ENCODE data around the gene TECR.
"Not testable (repeated sequence)": the region's sequence is repeated elsewhere in the genome, so short reads cannot be mapped to it uniquely, and the experiment has no call there.

Gene TECR

GRCh38 chr19:14540741-14541525 lies 11.5 kb downstream of the TECR start:
- no peak overlapping the region for H3K4me3 ChIP-seq (ENCODE audit: low read length, poor library complexity, severe bottlenecking)
- H3K4me2 ChIP-seq (ENCODE audit: low read depth, low read length, poor library complexity, severe bottlenecking): no peak overlapping the region
- no peak overlapping the region for H3K9ac ChIP-seq (ENCODE audit: low read depth, low read length, poor library complexity, severe bottlenecking)
- H4K20me1 ChIP-seq (ENCODE audit: insufficient read depth, low read length, poor library complexity, severe bottlenecking): peaks cover 10% of the 10 kb centered on the region
- H3K4me1 ChIP-seq (ENCODE audit: insufficient read depth, low read length, poor library complexity, severe bottlenecking): no peaks in the 10 kb centered on the region
- no peaks in the 10 kb centered on the region for H3K9me3 ChIP-seq (ENCODE audit: insufficient read depth, low read depth, low read length)
- TF ChIP-seq EZH2phosphoT487 (IDR thresholded peaks at IDR 0.05; ENCODE audit: borderline replicate concordance) (no peak), CTCF (conservative IDR thresholded peaks at IDR 0.05; ENCODE audit: low read length) (no peak)
- no peaks in the 10 kb centered on the region for H3F3A ChIP-seq (ENCODE audit: low read depth)
- H3K36me3 ChIP-seq (ENCODE audit: insufficient read depth, low read length): no peaks in the 10 kb centered on the region
- H3K27me3 ChIP-seq (ENCODE audit: insufficient read depth, low read length, poor library complexity, severe bottlenecking): no peaks in the 10 kb centered on the region
- H3K9me2 ChIP-seq (replicated peaks; ENCODE audit: low read depth, low read length): no peaks in the 10 kb centered on the region
- peaks cover 49% of the 10 kb centered on the region for H3K79me2 ChIP-seq (ENCODE audit: insufficient read depth, low read length)
- no peak overlapping the region for H2AFZ ChIP-seq (ENCODE audit: low read length)

DNA sequence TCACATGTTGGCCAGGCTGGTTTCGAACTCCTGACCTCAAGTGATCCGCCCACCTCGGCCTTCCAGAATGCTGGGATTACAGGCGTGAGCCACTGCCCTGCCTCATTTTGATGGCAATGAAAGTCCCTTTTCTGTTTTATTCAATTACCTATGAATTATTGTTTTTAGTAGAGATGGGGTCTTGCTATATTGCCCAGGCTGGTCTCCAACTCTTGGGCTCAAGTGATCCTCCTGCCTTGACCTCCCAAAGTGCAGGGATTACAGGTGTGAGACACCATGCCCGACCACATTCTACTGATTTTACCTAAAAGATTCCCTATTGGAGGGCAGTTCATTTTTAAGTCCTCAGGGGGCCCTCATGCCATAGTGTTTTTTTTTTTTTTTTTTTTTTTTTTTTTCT lies 12.6 kb downstream of the TECR start:
- H2AFZ ChIP-seq (ENCODE audit: low read length); H3K4me2 ChIP-seq (ENCODE audit: low read depth, low read length, poor library complexity, severe bottlenecking); H3K27me3 ChIP-seq (ENCODE audit: insufficient read depth, low read length, poor library complexity, severe bottlenecking); H3K9ac ChIP-seq (ENCODE audit: low read depth, low read length, poor library complexity, severe bottlenecking); H3F3A ChIP-seq (ENCODE audit: low read depth); H3K4me3 ChIP-seq (ENCODE audit: low read length, poor library complexity, severe bottlenecking); H3K4me1 ChIP-seq (ENCODE audit: insufficient read depth, low read length, poor library complexity, severe bottlenecking); H3K9me2 ChIP-seq (replicated peaks; ENCODE audit: low read depth, low read length); H4K20me1 ChIP-seq (ENCODE audit: insufficient read depth, low read length, poor library complexity, severe bottlenecking); H3K36me3 ChIP-seq (ENCODE audit: insufficient read depth, low read length); H3K9me3 ChIP-seq (ENCODE audit: insufficient read depth, low read depth, low read length): not testable (repeated sequence)
- peaks cover 46% of the 10 kb centered on the region for H3K79me2 ChIP-seq (ENCODE audit: insufficient read depth, low read length)

DNA sequence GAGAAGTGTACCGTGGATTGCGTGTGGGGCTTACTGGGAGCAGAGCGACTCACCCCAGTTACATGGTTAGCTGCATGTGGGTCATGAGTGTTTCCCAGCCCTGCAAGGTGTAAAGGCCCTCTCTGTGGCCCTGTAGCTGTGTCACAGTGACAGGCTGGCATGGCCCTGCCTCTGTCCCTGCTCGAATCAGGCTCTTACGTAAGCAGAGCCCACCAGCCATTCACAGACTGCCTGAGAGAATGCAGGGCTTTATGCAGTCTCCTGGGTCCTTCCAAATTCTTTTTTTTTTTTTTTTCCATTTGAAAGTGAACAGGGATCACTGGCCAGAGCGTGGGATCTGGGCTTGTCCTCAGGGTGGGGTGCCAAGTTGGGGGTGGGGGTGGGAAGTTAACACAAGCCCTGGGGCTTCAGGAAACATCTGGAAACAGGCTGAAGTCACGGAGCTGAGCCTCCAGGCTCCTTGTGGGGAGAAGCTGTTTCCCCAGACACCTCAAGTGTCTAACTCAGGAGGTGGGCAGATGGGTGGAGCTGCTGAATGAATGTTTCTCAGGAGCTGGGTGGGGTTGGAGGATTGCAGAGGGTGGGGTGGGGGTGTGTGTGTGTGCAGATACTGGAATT lies 13.4 kb downstream of the TECR start:
- H3K27me3 ChIP-seq (ENCODE audit: insufficient read depth, low read length, poor library complexity, severe bottlenecking): no peaks in the 10 kb centered on the region
- H3K9ac ChIP-seq (ENCODE audit: low read depth, low read length, poor library complexity, severe bottlenecking): no peak overlapping the region
- H3K4me3 ChIP-seq (ENCODE audit: low read length, poor library complexity, severe bottlenecking): no peak overlapping the region
- H3K79me2 ChIP-seq (ENCODE audit: insufficient read depth, low read length): peaks cover 41% of the 10 kb centered on the region
- no peaks in the 10 kb centered on the region for H3K36me3 ChIP-seq (ENCODE audit: insufficient read depth, low read length)
- no peak overlapping the region for H3K4me2 ChIP-seq (ENCODE audit: low read depth, low read length, poor library complexity, severe bottlenecking)
- no peaks in the 10 kb centered on the region for H3K9me3 ChIP-seq (ENCODE audit: insufficient read depth, low read depth, low read length)
- peaks cover 3% of the 10 kb centered on the region for H4K20me1 ChIP-seq (ENCODE audit: insufficient read depth, low read length, poor library complexity, severe bottlenecking)
- no peak for TF ChIP-seq EZH2phosphoT487 (IDR thresholded peaks at IDR 0.05; ENCODE audit: borderline replicate concordance)
- no peak for TF ChIP-seq CTCF (conservative IDR thresholded peaks at IDR 0.05; ENCODE audit: low read length)
- H3F3A ChIP-seq (ENCODE audit: low read depth): no peaks in the 10 kb centered on the region
- no peaks in the 10 kb centered on the region for H3K9me2 ChIP-seq (replicated peaks; ENCODE audit: low read depth, low read length)
- H2AFZ ChIP-seq (ENCODE audit: low read length): no peak overlapping the region
- H3K4me1 ChIP-seq (ENCODE audit: insufficient read depth, low read length, poor library complexity, severe bottlenecking): no peaks in the 10 kb centered on the region

Data from Loucy (cell line).